Sigmoid colon (tissue), 4 donors: Measurements from ENCODE around the gene REEP2.

Source experiments
- CTCF ChIP-seq, 4 experiments: fragments of 450-650 bp in 3 of 4; fragments of 200-600 bp in 1 of 4; IDR thresholded peaks; one replicate each; pipeline ENCODE4 v1.5.1; 2016 to 2019; ENCODE audit warnings: antibody characterized with exemption in 4 of 4, mild to moderate bottlenecking in 3 of 4, moderate library complexity in 2 of 4
- POLR2A ChIP-seq, 2 donors: fragments of 450-650 bp; IDR thresholded peaks; one replicate each; pipeline ENCODE4 v1.6.1; 2016; ENCODE audit warnings: antibody characterized with exemption in 2 of 2, mild to moderate bottlenecking in 2 of 2, moderate library complexity in 2 of 2
- POLR2AphosphoS5 ChIP-seq, 4 donors: sonication (generic); formaldehyde crosslinking; IDR thresholded peaks; one replicate each; pipeline ENCODE4 v1.6.1; 2017; ENCODE audit warnings: antibody characterized with exemption in 4 of 4

GRCh38 chr5:138448070-138448469 is 9.2 kb downstream of the REEP2 start:
- no peak for TF ChIP-seq CTCF (IDR thresholded peaks at IDR 0.05)
- no peak for TF ChIP-seq POLR2AphosphoS5 (IDR thresholded peaks at IDR 0.05)
- TF ChIP-seq POLR2A (IDR thresholded peaks at IDR 0.05) = no peak
